ENCODE results near the gene CPN2.

Gene CPN2

GRCh38 chr3:194379651-194380050, 28.5 kb upstream of the CPN2 start:
- no peak for FAIRE-seq

GRCh38 chr3:194379231-194379630, 28.1 kb upstream of the CPN2 start:
- FAIRE-seq = no peak

GRCh38 chr3:194377708-194378107, 26.6 kb upstream of the CPN2 start:
- FAIRE-seq = no peak

- no peak for FAIRE-seq
These were observed 25.1 kb upstream of the CPN2 start for GRCh38 chr3:194376241-194376560.

GRCh38 chr3:194375473-194376240, 24.5 kb upstream of the CPN2 start:
- FAIRE-seq = no peak

- no peak for FAIRE-seq
These were observed 23.8 kb upstream of the CPN2 start for GRCh38 chr3:194374935-194375334.

- no peak for FAIRE-seq
These were observed 22.8 kb upstream of the CPN2 start for GRCh38 chr3:194373899-194374298.

GRCh38 chr3:194373028-194373427, 21.9 kb upstream of the CPN2 start:
- no peak for FAIRE-seq

- no peak for FAIRE-seq
These were observed 19.6 kb upstream of the CPN2 start for GRCh38 chr3:194370753-194371152.

- FAIRE-seq = no peak
These were observed 18.6 kb upstream of the CPN2 start, which contains the start of gene LRRC15 for GRCh38 chr3:194369522-194370279. Gene LRRC15, minus strand, starts transcription at chr3:194369743. Its CDS starts 8,700 bp downstream, at chr3:194361043.

- FAIRE-seq = no peak
These were observed 17.8 kb upstream of the CPN2 start for GRCh38 chr3:194368918-194369317.

GRCh38 chr3:194367992-194368841, 17.1 kb upstream of the CPN2 start:
- no peak for FAIRE-seq

GRCh38 chr3:194365978-194366490, 14.9 kb upstream of the CPN2 start:
- no peak for FAIRE-seq

GRCh38 chr3:194365526-194365925, 14.4 kb upstream of the CPN2 start:
- no peak for FAIRE-seq

- FAIRE-seq = no peak
These were observed 13.7 kb upstream of the CPN2 start for GRCh38 chr3:194364652-194365434.

GRCh38 chr3:194364314-194364651, 13.2 kb upstream of the CPN2 start:
- FAIRE-seq = no peak

- no peak for FAIRE-seq
These were observed 9.4 kb upstream of the CPN2 start for GRCh38 chr3:194360568-194360967.

- no peak for FAIRE-seq
These were observed 6.6 kb upstream of the CPN2 start for GRCh38 chr3:194357681-194358080.

GRCh38 chr3:194355379-194355778, 4.3 kb upstream of the CPN2 start:
- no peak for FAIRE-seq

GRCh38 chr3:194354315-194354714, 3.2 kb upstream of the CPN2 start:
- no peak for FAIRE-seq

GRCh38 chr3:194352667-194353246, 1.6 kb upstream of the CPN2 start:
- FAIRE-seq = no peak

GRCh38 chr3:194351952-194352536, 916 bp upstream of the CPN2 start:
- no peak for FAIRE-seq
